GM19324 (cell line): Measurements from ENCODE around the gene DEGS2.

ENCODE experiments used
- ATAC-seq: cut with Tn5 transposase; IDR thresholded peaks from one replicate; pipeline ENCODE4 v1.9.1; 2021; ENCODE audit warnings: mild to moderate bottlenecking, moderate library complexity; ENCODE audit not compliant: unreplicated experiment, low FRiP score

Gene DEGS2

GRCh38 chr14:100117026-100117425, 42.4 kb downstream of the DEGS2 start:
- ATAC-seq = no peak

- no peak for ATAC-seq
These were observed 43.3 kb downstream of the DEGS2 start for GRCh38 chr14:100116134-100116533.

- no peak for ATAC-seq
These were observed 43.7 kb downstream of the DEGS2 start for GRCh38 chr14:100115726-100116125.

GRCh38 chr14:100115236-100115635, 44.2 kb downstream of the DEGS2 start:
- no peak for ATAC-seq

GRCh38 chr14:100114109-100114765, 45.2 kb downstream of the DEGS2 start:
- ATAC-seq = no peak

- no peak for ATAC-seq
These were observed 47.3 kb downstream of the DEGS2 start for GRCh38 chr14:100111931-100112704.

GRCh38 chr14:100110816-100111215, 48.6 kb downstream of the DEGS2 start:
- ATAC-seq = no peak

- ATAC-seq = no peak
These were observed 49.9 kb downstream of the DEGS2 start for GRCh38 chr14:100109594-100109955.

GRCh38 chr14:100108840-100109593, 50.4 kb downstream of the DEGS2 start:
- no peak for ATAC-seq

- peak; percentile 59 for ATAC-seq
These were observed 51.2 kb downstream of the DEGS2 start for GRCh38 chr14:100108042-100108825.

GRCh38 chr14:100107236-100107635, 52.2 kb downstream of the DEGS2 start:
- ATAC-seq = no peak

GRCh38 chr14:100106250-100107112, 53.0 kb downstream of the DEGS2 start:
- no peak for ATAC-seq

- ATAC-seq = no peak
These were observed 53.9 kb downstream of the DEGS2 start for GRCh38 chr14:100105357-100106169.

- no peak for ATAC-seq
These were observed 54.7 kb downstream of the DEGS2 start for GRCh38 chr14:100104523-100105300.

GRCh38 chr14:100104006-100104352, 55.5 kb downstream of the DEGS2 start:
- no peak for ATAC-seq

- no peak for ATAC-seq
These were observed 56.0 kb downstream of the DEGS2 start for GRCh38 chr14:100103250-100104005.

GRCh38 chr14:100102156-100102785, 57.2 kb downstream of the DEGS2 start:
- ATAC-seq = no peak
